ENCODE data around the gene TRIM56. TPM values are rescaled to one million over a fixed set of nuclear protein-coding genes. Genes with fewer than 3 reads are reported as not detected.
A peak's percentile ranks its signal among the peaks of the same experiment; 100 is the strongest.
"Not testable (repeated sequence)": the region's sequence is repeated elsewhere in the genome, so short reads cannot be mapped to it uniquely, and the experiment has no call there.

TRIM56 gene
- polyA plus RNA-seq, 12 donors = 7.0 to 18.5 (median 8.9) TPM; not detected in 1

DNA sequence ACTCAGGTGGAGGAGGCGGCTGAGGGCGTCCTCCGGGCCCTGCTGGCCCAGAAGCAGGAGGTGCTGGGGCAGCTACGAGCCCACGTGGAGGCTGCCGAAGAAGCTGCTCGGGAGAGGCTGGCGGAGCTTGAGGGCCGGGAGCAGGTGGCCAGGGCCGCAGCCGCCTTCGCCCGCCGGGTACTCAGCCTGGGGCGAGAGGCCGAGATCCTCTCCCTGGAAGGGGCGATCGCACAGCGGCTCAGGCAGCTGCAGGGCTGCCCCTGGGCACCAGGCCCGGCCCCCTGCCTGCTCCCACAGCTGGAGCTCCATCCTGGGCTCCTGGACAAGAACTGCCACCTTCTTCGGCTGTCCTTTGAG lies 2.8 kb downstream of the TRIM56 start:
- no peak for DNase-seq

DNA sequence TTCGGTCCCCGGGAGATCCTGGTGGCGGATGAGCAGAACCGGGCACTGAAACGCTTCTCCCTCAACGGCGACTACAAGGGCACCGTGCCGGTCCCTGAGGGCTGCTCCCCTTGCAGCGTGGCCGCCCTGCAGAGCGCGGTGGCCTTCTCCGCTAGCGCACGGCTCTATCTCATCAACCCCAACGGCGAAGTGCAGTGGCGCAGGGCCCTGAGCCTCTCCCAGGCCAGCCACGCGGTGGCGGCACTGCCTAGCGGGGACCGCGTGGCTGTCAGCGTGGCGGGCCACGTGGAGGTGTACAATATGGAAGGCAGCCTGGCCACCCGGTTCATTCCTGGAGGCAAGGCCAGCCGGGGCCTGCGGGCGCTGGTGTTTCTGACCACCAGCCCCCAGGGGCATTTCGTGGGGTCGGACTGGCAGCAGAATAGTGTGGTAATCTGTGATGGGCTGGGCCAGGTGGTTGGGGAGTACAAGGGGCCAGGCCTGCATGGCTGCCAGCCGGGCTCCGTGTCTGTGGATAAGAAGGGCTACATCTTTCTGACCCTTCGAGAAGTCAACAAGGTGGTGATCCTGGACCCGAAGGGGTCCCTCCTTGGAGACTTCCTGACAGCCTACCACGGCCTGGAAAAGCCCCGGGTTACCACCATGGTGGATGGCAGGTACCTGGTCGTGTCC lies 3.7 kb downstream of the TRIM56 start:
- DNase-seq = no peak

DNA sequence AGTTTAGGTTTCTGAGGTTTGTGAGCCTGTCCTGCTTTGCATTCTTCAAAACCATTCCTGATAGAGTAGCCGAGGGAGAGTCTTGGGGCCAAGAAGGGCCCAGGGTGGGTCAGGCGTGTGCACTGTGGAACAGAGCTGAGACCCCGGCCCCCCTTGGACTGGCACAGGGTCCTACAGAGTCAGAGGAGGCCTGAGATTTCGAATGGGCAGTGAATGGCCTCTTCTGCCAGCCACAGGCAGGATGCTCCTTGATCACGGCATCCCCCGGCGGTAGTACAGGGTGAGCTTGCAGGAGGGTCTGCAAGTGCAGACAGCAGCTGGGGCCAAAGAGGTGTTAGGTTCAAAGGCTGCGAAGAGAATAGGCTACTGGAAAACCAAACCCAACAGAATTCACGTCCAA lies 4.6 kb downstream of the TRIM56 start:
- no peak for DNase-seq

DNA sequence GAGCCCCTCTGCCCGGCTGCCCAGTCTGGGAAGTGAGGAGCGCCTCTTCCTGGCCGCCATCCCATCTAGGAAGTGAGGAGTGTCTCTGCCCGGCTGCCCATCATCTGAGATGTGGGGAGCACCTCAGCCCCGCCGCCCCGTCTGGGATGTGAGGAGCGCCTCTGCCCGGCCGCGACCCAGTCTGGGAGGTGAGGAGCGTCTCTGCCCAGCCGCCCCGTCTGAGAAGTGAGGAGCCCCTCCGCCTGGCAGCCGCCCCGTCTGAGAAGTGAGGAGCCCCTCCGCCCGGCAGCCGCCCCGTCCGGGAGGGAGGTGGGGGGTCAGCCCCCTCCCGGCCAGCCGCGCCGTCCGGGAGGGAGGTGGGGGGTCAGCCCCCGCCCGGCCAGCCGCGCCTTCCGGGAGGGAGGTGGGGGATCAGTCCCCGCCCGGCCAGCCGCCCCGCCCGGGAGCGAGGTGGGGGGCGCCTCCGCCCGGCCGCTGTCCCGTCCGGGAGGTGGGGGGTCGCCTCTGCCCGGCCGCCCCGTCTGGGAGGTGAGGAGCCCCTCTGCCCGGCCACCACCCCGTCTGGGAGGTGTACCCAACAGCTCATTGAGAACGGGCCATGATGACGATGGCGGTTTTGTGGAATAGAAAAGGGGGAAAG lies 7.1 kb downstream of the TRIM56 start:
- not testable (repeated sequence) for DNase-seq

DNA sequence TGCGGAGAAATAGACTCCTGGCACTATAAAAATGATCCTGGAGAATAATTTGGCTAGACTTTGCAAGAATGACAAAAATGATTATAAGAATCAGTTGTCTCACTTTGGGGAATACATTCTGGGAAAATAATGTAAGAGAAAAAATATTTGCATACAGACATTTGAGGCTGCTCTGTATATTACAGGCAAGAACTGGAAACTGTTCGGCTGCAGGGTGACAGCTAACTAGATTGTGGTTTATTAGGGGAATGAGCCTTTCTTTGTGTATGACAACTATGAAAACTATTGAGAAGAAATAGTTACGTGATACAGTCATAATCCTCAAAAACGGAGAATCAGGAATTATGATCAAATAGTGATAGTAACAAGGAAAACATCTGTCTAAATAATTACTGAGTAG lies 8.6 kb downstream of the TRIM56 start:
- peak; percentile 27 for DNase-seq

DNA sequence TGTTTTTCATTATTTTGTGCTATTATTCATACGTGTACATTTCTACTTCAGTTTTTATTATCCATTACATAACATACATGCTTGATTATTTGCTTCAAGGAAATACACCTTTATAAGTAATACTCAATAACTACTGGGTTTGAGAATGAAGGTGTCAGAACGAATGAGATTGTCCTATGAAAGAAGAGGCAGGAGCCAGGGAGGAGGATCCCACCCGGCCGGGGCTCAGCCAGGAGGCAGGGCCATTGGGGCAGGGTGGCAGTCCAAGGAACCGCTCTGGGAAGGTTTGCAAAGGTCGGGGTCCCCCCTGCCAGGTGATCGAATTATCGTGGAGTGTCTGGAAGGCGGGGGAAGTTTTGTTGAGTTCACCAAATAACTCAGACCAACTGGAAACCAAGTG lies 9.1 kb downstream of the TRIM56 start:
- DNase-seq = no peak

DNA sequence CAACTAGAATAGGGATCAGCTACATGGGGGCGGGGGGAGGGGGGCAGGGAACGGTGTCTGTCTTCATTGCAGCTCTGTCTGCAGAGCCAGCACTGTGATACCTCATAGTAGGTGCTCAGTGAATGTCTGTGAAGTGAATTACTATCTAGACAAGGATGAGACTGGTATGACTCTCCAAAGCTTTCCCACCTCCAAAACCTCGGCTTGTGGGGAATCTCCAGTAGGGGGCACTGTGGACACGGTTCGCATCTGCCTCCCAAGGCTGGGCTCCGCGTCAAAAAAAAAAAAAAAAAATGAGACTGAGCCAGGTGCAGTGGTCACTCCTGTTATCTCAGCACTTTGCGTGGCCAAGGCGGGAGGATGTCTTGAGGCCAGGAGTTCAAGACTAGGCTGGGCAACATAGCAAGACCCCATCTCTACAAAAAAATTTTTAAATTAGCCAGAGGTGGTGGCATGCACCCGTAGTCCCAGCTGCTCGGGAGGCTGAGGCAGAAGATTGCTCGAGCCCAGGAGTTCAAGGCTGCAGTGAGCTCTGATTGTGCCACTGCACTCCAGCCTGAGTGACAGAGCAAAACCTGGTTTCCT lies 9.6 kb downstream of the TRIM56 start:
- DNase-seq = peak; percentile 47

DNA sequence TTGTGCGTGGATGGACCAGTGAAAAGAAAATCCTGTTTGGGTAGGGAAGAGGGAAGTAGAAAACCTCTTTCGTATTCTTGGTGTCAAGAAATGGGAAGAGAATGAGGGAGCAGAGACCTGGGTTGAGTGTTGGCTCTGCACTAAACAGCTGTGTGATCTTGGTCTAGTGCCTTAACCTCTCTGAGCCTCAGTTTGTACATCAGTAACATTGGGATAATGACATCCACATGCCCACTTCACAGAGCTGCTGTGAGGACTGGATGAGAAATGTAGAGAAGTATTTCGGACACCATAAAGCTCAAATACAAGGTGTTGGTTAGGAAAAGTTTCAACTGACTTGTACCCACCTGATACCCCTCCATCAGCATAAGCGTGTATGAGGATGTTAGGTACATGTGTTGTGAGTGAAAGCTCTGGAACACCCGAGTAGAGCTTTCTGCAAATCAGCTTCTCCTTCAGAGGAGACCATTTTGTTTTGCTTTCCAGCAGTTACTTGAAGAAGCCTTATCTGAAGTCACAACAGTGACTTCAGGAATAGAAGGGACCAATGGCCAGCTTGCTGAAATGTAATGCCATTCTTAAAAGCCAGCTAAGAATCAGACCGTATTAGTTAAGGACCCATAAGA lies 11.2 kb downstream of the TRIM56 start:
- DNase-seq = no peak

DNA sequence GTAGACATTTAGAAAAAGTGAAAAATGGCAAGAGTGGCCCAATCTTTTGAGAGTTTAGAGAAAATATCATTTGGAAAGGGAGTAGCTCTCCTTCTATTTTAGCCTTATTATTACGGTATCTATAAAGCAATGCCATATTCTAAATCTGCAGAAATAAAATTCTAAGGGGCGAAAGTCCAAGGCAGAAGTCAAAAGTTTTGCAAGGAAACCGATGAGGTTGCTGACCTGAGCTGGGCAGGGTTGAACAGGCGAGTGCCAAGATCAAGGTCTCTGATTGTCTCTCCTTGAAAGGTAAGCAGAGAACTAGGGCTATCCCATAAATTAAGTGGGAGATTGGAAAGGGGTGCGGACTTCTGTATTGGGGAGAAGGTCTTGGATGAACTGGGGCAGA lies 11.7 kb downstream of the TRIM56 start:
- DNase-seq = no peak

DNA sequence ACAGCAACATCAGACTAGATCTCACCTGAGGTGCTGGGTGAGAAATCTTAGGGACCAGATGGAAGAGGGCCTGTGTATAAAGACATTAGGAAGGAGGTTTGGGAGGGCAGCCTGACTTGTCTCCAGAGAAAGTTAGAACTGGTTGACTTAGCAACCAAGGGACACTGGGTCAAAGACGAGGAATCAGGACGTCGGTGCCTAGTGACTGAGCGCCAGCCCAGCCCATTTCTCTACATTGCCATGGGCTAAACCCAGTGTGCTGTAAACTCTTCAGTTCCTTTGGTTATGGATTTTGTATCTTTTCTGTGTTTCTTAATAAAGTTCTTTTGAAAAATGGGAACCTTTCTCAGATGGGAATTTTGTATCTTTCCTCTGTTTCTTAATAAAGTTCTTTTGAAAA lies 12.3 kb downstream of the TRIM56 start:
- DNase-seq = no peak

DNA sequence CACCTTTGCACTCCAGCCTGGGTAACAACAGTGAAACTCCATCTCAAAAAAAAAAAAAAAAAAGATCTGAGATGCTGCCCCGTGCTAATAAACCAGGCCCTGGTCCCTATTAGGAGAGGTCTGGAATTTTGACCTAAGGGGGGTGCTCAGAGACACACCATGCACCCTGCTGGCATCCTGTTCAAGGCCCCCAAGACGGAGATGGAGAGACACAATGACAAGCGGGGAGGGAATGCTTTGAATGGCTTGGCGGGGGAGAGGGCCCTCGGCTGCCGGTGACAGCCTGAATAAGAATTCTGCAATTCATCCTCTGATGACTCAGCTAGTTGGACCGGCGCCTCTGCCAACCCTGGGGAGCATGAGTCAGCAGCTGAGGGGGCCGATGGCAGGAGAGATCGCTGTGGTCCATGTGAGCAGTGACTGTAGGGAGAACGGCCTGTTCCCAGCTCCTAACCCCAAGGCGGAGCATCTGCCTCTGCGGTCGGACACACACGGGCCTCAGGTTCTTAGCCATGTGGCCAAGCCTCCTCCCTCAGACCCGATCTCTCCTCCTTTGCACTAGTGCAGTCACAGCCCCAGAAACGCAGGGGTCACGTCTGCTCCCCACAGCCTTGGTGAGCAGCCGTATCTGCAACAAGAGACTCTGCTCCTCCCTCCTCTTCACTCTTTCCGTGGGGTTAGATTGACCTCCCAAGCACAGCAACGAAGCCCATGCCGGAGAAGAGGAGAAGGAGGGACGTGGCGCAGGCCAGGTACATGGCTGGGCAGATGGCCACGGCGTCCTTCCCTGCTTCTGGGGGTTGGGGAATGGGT lies 14.9 kb downstream of the TRIM56 start:
- peak; percentile 84 for DNase-seq

DNA sequence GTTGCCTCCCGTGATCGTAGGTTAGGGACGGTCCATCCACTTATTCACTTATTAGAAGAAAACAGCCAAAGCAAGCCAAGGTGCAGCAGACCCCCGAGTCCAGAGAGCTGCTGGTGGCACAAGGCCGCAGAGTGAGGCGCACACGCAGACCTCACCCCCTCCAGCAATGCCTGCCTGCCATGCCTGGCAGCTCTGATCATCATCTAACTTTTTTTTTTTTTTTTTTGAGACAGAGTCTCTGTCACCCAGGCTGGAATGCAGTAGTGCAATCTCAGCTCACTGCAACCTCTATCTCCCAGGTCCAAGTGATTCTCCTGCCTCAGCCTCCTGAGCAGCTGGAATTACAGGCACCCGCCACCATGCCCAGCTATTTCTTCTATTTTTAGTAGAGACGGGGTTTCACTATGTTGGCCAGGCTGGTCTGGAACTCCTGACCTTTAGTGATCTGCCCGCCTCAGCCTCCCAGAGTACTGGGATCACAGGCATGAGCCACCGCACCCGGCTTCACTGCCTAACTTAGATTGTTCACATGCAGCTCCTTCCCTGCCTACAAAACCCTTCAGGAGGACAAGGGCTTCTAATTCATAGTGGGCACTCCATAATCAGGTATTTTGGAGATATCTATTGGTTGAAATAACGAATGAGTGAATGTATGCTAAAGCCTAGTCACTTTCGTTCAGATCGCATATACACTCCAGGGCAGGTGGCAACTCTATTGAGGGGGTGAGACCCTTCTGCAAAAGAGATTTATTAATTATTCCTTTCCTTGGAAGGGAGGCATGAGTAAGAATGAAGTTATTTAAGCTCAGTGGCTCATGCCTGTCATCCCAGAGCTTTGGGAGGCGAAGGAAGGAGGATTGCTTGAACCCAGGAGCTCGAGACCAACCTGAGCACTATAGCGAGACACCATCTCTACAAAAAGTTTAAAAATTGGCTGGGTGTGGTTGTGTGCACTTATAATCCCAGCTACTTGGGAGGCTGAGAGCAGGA lies 15.9 kb downstream of the TRIM56 start:
- DNase-seq = no peak

DNA sequence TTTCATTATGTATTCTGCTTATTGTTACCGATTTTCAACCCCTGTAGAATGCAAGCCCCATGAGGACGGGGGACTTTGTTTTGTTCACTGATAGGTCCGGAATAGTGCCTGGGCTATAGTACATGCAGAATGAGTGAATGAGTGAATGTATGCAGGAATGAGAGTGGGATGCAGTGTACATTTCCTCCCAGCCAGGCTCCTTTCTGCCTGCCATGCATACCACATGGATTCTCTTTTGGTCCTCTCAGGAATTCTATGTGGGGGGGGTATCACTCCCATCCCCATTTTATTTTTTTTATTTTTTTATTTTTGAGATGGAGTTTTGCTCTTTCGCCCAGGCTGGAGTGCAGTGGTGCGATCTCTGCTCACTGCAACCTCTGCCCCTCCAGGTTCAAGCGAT lies 16.7 kb downstream of the TRIM56 start:
- no peak for DNase-seq

DNA sequence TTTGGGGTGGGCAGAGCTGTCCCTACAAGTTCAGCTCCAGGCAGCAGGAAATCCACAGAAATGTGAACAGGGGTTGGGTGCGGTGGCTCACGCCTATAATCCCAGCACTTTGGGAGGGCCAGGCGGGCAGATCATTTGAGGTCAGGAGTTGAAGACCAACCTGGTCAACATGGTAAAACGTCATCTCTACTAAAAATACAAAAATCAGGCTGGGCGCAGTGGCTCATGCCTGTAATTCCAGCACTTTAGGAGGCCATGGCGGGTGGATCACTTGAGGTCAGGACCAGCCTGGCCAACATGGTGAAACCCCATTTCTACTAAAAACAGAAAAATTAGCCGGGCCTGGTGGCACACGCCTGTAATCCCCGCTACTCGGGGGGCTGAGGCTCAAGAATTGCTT lies 18.4 kb downstream of the TRIM56 start:
- not testable (repeated sequence) for DNase-seq

DNA sequence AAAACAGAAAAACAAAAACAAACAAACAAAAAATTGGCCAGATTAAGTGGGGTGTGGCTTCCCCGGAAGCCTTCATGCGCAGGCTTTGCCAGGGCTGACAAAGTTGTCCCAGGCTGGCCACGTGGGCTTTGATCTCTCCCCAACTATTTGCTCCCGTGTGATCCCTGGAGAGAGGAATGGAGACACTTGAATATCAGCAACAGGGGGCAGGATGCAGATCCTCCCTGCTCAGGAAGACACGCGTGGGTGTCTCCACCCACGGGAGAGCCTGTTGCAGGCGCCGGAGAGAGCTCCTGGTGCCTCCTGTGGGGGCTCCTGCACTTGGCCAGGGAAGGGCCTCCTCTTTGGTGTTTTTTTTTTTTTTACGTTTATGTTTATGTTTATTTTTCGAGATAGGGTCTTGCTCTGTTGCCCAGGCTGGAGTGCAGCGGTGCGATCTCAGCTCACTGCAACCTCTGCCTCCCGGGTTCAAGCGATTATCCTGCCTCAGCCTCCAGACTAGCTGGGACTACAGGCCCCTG lies 19.0 kb downstream of the TRIM56 start:
- DNase-seq = no peak

DNA sequence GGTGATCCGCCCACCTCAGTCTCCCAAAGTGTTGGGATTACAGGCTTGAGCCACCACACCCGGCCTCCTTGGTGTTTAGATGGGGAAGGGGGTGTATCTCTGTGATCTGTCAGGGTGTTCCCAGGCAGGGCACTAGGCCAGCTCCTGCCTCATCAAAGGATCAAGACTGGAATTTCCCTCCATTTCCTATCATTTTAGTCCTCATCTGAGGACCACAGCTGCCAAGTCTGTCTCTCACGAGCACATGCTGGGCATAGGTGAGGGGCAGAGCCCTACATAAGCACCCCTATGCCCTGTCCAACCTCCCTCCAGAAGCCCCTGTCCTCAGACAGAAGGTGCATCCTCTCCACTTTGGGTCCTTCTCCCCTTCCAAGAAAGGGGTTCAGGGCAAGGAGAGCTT lies 19.5 kb downstream of the TRIM56 start:
- no peak for DNase-seq

DNA sequence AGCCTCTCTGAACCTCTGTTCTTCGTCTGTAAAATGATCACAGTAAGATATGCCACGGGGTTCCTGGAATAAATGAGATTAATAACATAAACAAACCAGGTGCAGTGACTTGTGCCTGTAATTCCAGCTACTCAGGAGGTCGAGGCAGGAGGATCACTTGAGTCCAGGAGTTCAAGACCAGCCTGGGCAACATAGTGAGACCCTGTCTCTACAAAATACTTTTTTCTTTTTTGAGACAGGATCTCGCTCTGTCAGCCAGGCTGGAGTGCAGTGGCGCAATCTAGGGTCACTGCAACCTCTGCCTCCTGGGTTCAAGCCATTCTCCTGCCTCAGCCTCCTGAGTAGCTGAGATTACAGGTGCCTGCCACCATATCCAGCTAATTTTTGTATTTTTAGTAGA lies 20.0 kb downstream of the TRIM56 start:
- not testable (repeated sequence) for DNase-seq

DNA sequence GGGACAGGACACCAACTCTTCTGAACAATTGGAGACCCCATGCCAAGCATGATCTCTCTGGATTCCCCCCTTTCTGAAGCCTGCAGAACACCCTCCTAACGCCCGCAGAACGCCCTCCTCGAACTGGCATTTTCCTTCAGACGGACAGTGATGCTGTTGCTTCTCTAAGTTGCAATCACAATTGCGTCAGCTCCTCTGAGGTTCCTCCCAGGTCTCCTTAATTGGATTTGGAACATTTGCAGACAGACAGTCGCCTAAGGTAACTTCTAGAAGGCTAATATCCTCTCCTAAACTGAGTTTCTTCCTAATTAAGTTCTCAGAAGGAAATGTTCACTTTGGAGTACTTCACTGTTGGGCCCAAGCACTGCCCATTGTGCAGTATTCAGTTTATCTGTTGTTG lies 21.1 kb downstream of the TRIM56 start:
- DNase-seq = no peak

DNA sequence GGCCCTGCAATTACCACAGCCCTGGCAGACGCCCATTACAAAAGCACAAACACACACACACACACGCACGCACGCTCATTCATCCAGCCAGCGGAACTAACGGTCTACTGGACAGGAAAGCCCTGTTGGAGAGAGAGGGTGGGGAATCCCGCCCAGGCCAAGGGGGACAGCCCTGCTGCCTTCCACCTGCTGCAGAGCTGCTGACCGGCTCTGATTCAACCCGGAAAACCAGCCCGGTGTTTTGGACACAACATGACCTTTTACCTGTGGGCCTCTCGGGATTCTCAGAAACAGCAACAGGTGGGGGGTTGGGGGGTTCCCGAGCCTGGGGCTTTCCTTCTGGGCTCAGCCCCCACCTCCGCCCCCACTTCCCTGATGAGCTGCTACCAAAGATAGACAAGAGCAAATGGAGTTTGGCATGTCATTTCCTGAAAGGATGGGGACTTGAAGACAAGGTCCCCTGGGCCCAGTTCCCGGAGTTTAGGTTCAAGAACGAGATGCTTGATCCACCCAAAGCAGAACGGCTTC lies 23.1 kb downstream of the TRIM56 start:
- no peak for DNase-seq

DNA sequence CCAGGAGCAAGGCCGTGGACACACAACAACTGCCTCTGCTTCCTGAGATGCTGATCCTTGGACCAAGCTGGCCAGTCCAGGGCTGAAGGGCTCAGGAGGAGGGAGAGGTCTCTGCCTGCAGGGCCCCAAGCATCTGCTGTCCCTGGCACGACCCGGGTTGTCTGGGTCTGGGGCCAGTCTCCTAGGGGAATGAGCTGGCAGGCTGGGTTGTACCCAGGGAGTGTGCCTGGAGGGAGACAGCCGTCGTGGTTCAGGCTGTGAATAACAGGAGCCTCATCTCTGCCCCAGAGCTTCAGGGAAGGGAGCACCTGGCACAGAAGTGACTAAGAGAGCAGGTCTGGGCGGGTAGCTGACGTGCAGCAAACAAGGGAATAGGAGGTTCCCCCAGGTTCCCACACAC lies 23.7 kb downstream of the TRIM56 start:
- no peak for DNase-seq

DNA sequence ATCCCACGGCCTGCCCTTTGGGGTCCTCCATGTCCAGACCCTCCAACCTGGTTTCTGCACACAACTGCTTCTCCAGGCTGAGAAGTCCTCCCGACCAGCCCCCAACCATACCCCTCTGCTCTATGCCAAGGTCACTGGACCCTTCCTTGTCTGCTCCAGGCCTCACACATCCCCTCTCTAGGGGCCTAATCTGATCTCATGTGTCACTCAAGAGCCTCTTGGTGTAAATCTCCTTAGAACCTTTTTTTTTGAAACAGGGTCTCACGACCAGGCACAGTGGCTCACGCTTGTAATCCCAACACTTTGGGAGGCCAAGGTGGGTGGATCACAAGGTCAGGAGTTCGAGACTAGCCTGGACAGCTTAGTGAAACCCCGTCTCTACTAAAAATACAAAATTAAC lies 24.1 kb downstream of the TRIM56 start:
- DNase-seq = no peak

Measured in muscle of arm (tissue), 12 donors.